HFFc6 (cell line): ENCODE results near the gene ERN1. TPM values are rescaled to one million over a fixed set of nuclear protein-coding genes. Genes with fewer than 3 reads are reported as not detected.

ENCODE experiments used
- DNase-seq: peaks from one replicate; pipeline ENCODE4 v3.0.0-alpha.2; 2018
- H3K27ac Mint-ChIP-seq: 2 replicates; pipeline ENCODE4 v1.8.0; 2020; ENCODE audit warnings: mild to moderate bottlenecking, mixed read lengths
- H3K27me3 Mint-ChIP-seq: 2 replicates; pipeline ENCODE4 v1.8.0; 2021; ENCODE audit warnings: mild to moderate bottlenecking, moderate library complexity, mixed read lengths; ENCODE audit not compliant: insufficient read depth
- H3K36me3 Mint-ChIP-seq: 2 replicates; pipeline ENCODE4 v1.8.0; 2021; ENCODE audit warnings: low read depth, mixed read lengths
- H3K4me1 Mint-ChIP-seq: 2 replicates; pipeline ENCODE4 v1.8.0; 2020; ENCODE audit warnings: low read depth, mixed read lengths
- H3K4me3 Mint-ChIP-seq: 2 replicates; pipeline ENCODE4 v1.8.0; 2020; ENCODE audit warnings: mild to moderate bottlenecking, moderate library complexity, mixed read lengths
- H3K9me3 Mint-ChIP-seq: 2 replicates; pipeline ENCODE4 v1.8.0; 2020; ENCODE audit warnings: mild to moderate bottlenecking, mixed read lengths
- CTCF ChIP-seq: fragments of 200-600 bp; sonication (generic); IDR thresholded peaks from 2 replicates; pipeline ENCODE4 v1.5.0; 2021; ENCODE audit warnings: antibody characterized with exemption, mild to moderate bottlenecking
- total RNA-seq, 6 experiments: library from RNA; stranded (reverse); fragmentation: NEBNext Ultra II Directional; extraction: Animal tissue kit (Norgen Biotek cat#: 25700); gene quantifications; 2 replicates in 1 of 6; 3 replicates in 5 of 6; pipeline ENCODE4 v1.2.3, GENCODE V29; 2021

The ERN1 gene
- total RNA-seq, 6 experiments from 2014 or later = 6.8 to 12.8 (median 7.9) TPM

GRCh38 chr17:64004218-64004770 is 125.7 kb downstream of the ERN1 start:
- Mint-ChIP-seq H3K27me3 (peaks cover 4% of the 10 kb centered on the region), H3K27ac (no peak overlapping the region), H3K36me3 (no peaks in the 10 kb centered on the region), H3K9me3 (no peaks in the 10 kb centered on the region), H3K4me3 (no peak overlapping the region), H3K4me1 (peaks cover 39% of the 10 kb centered on the region)
- no peak for TF ChIP-seq CTCF
- no peak for DNase-seq

GRCh38 chr17:64003526-64004121 is 126.3 kb downstream of the ERN1 start:
- peaks cover 32% of the 10 kb centered on the region for H3K4me1 Mint-ChIP-seq
- H3K4me3 Mint-ChIP-seq = no peak overlapping the region

DNA sequence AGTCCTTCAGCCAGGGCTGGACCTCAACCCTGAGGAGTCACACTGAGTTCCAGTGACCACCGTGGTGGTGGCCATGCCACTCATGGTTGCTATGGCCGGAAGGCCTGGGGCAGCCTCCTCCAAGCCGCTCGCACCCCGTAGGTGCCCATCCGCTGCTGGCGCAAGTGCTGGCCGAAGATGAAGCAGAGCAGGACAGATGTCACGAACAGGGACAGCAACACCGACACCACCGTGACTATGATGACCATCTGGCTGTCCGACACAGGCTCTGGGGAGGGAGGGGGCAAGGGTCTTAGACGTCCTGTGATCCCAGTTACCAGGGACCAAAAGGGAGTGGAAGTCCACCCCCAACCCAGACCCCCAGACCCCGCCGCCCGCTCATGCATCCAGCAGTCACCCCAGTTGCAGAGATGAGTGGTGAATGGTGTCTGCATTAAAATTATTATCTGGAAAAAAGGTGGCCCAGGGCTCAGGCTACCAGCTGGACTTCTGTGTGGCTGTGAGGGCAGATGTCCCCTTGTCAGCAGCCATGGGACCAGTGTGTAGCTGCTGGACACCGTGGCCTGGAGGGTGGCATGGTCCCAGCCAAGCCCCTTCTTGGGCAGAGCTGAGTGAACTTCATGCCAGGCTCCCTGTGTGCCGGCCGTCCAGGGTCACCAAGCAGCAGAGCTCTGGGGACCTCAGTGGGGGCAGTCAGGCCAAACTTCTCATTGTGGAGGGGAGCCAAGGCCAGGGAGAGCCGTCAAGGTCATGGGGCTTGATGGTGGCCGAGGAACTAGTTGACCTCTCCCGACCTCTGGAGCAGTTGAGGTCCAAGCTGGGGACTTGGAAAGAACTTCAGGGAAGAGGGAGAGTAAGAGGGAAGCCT is 127.1 kb downstream of the ERN1 start:
- TF ChIP-seq CTCF = no peak
- H3K27ac Mint-ChIP-seq = no peak overlapping the region
- H3K4me1 Mint-ChIP-seq = peaks cover 25% of the 10 kb centered on the region
- H3K9me3 Mint-ChIP-seq = no peaks in the 10 kb centered on the region
- H3K27me3 Mint-ChIP-seq = peaks cover 9% of the 10 kb centered on the region
- no peaks in the 10 kb centered on the region for H3K36me3 Mint-ChIP-seq
- DNase-seq = no peak
- no peak overlapping the region for H3K4me3 Mint-ChIP-seq

More at GRCh38 chr17:64003526-64004121, 126.3 kb downstream of the ERN1 start:
- H3K9me3 Mint-ChIP-seq = no peaks in the 10 kb centered on the region
- H3K36me3 Mint-ChIP-seq = no peaks in the 10 kb centered on the region
- no peak for DNase-seq
- no peak for TF ChIP-seq CTCF
- H3K27me3 Mint-ChIP-seq = peaks cover 9% of the 10 kb centered on the region
- H3K27ac Mint-ChIP-seq = no peak overlapping the region

DNA sequence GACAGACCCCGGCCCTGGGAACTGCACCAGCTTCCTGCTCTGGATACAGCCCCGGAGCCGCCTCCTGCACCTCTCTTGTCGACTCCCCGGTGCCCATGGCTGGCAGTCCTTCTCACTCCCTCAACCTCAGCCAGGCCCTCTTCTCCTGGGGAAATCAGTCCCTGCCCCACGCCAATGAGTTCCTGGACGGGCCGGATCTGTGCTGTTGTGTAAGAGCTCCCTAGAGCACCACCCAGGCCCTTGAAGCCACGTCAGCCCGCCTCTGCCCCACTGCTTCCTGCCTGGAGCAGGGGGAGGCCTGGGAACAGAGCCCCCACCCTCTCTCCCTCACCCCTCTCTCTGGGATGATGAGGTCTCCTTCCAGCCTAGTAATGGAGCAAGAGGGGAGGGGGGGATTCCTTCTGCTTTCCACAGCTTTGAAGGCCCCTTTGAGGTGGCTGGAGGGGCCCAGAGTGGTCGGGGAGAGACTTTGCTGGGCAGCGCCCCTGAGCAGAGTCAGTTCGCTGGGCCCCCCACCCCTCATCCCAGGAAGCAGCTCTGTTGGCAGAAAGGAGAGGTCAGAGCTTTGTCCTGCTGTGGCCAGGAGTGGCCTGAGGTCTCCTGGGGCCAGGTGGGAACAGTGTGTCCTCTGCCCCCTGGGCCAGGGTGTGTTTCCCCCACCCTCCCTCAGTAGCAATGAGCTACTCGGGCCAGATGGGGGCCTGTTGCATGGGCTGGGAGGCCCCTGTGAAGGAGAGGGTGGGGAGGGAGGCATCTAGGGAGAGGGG is 128.0 kb downstream of the ERN1 start:
- no peak overlapping the region for H3K4me3 Mint-ChIP-seq
- no peaks in the 10 kb centered on the region for H3K36me3 Mint-ChIP-seq
- DNase-seq = no peak
- TF ChIP-seq CTCF = no peak
- peaks cover 19% of the 10 kb centered on the region for H3K4me1 Mint-ChIP-seq
- H3K9me3 Mint-ChIP-seq = no peaks in the 10 kb centered on the region
- peaks cover 18% of the 10 kb centered on the region for H3K27me3 Mint-ChIP-seq
- no peak overlapping the region for H3K27ac Mint-ChIP-seq

DNA sequence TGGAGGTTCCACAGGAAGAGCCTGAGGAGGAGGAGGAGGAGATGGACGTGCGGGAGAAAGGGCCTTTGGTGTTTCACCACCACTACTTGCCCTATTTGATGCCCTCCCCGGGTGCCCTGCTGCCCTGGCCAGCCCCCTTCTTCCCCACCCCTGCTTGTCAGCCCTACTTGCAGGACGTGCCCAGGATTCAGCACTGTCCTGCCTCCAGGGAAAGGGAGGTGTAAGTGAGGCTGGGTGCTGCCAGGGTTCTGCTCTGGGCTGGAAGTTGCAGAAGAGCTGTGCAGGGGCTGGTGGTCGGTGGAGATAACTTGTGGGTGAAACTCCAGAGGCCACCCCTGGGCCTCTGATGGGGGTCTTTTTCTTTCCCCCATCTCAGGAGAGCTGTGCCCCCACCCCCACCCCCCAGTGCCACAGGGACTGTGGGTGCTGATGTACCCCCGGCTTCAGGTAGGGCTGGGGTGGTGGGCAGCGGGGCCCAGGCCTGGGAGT is 128.8 kb downstream of the ERN1 start:
- no peak for DNase-seq
- Mint-ChIP-seq H3K4me3 (no peak overlapping the region), H3K27me3 (peaks cover 27% of the 10 kb centered on the region), H3K9me3 (no peaks in the 10 kb centered on the region), H3K27ac (no peak overlapping the region), H3K36me3 (no peaks in the 10 kb centered on the region), H3K4me1 (peaks cover 14% of the 10 kb centered on the region)
- TF ChIP-seq CTCF = no peak
